Trophoblast cell (in vitro differentiated cells and primary cell): ENCODE data around the gene ASB13.

Source experiments
- DNase-seq, 2 donors: peaks; one replicate each; pipeline ENCODE4 v3.0.0-alpha.2; 2016
- H2AFZ ChIP-seq: 2 replicates; pipeline ENCODE4 v1.6.1; 2013; ENCODE audit warnings: low read length, moderate library complexity, mild to moderate bottlenecking; ENCODE audit not compliant: insufficient read depth, poor library complexity
- H2AK5ac ChIP-seq: 2 replicates; pipeline ENCODE4 v1.6.1; 2013; ENCODE audit warnings: mild to moderate bottlenecking, low read length
- H2BK120ac ChIP-seq: 2 replicates; pipeline ENCODE4 v1.6.1; 2013; ENCODE audit warnings: low read length, mild to moderate bottlenecking, moderate library complexity; ENCODE audit not compliant: insufficient read depth, poor library complexity
- H2BK12ac ChIP-seq: 2 replicates; pipeline ENCODE4 v1.6.1; 2013; ENCODE audit warnings: mild to moderate bottlenecking, low read length, moderate library complexity
- H2BK5ac ChIP-seq: 2 replicates; pipeline ENCODE4 v1.6.1; 2013; ENCODE audit warnings: low read length, low read depth, moderate library complexity, mild to moderate bottlenecking; ENCODE audit not compliant: poor library complexity
- H3K14ac ChIP-seq: 2 replicates; pipeline ENCODE4 v1.6.1; 2013; ENCODE audit warnings: mild to moderate bottlenecking, low read length
- H3K18ac ChIP-seq: 2 replicates; pipeline ENCODE4 v1.6.1; 2013; ENCODE audit warnings: mild to moderate bottlenecking, low read length
- H3K23ac ChIP-seq: 2 replicates; pipeline ENCODE4 v1.6.1; 2013; ENCODE audit warnings: low read length
- H3K27ac ChIP-seq: 2 replicates; pipeline ENCODE4 v1.5.1; 2013; ENCODE audit warnings: low read depth, mild to moderate bottlenecking, inconsistent platforms, low read length, moderate library complexity
- H3K27me3 ChIP-seq: 2 replicates; pipeline ENCODE4 v1.6.1; 2013; ENCODE audit warnings: inconsistent platforms, mild to moderate bottlenecking, low read length, moderate library complexity; ENCODE audit not compliant: insufficient read depth
- H3K36me3 ChIP-seq, 2 experiments: 1 replicate in 1 of 2; 2 replicates in 1 of 2; pipeline ENCODE4 v1.6.1; 2013; ENCODE audit warnings: low read length in 2 of 2, mild to moderate bottlenecking in 2 of 2, moderate library complexity in 1 of 2; ENCODE audit not compliant: insufficient read depth in 2 of 2, control insufficient read depth in 1 of 2
- H3K4ac ChIP-seq: 2 replicates; pipeline ENCODE4 v1.6.1; 2013; ENCODE audit warnings: low read depth, mild to moderate bottlenecking, low read length, moderate library complexity
- H3K4me1 ChIP-seq, 2 experiments: 1 replicate in 1 of 2; 2 replicates in 1 of 2; pipeline ENCODE4 v1.6.1; 2013; ENCODE audit warnings: low read length in 2 of 2, mild to moderate bottlenecking in 2 of 2, moderate library complexity in 1 of 2; ENCODE audit not compliant: insufficient read depth in 2 of 2, control insufficient read depth in 1 of 2
- H3K4me2 ChIP-seq: 2 replicates; pipeline ENCODE4 v1.6.1; 2013; ENCODE audit warnings: inconsistent platforms, mild to moderate bottlenecking, low read length, moderate library complexity
- H3K4me3 ChIP-seq: 2 replicates; pipeline ENCODE4 v1.5.1; 2013; ENCODE audit warnings: mild to moderate bottlenecking, low read depth, low read length, inconsistent platforms
- H3K79me1 ChIP-seq: one replicate; pipeline ENCODE4 v1.6.1; 2013; ENCODE audit warnings: low read length
- H3K79me2 ChIP-seq: 2 replicates; pipeline ENCODE4 v1.6.1; 2013; ENCODE audit warnings: low read length, mild to moderate bottlenecking; ENCODE audit not compliant: control insufficient read depth, insufficient read depth, poor library complexity
- H3K9ac ChIP-seq: 2 replicates; pipeline ENCODE4 v1.6.1; 2013; ENCODE audit warnings: mild to moderate bottlenecking, low read length
- H3K9me3 ChIP-seq: 2 replicates; pipeline ENCODE4 v1.6.1; 2013; ENCODE audit warnings: low read depth, mild to moderate bottlenecking, control low read depth, inconsistent platforms, low read length; ENCODE audit not compliant: insufficient read depth
- H4K12ac ChIP-seq: 2 replicates; pipeline ENCODE4 v1.6.1; 2013; ENCODE audit warnings: low read depth, mild to moderate bottlenecking, low read length, moderate library complexity
- H4K8ac ChIP-seq: 2 replicates; pipeline ENCODE4 v1.6.1; 2013; ENCODE audit warnings: low read depth, mild to moderate bottlenecking, low read length, moderate library complexity
- H4K91ac ChIP-seq: one replicate; pipeline ENCODE4 v1.6.1; 2013; ENCODE audit warnings: low read depth, mild to moderate bottlenecking, low read length, moderate library complexity
- WGBS: extraction: QIAGEN DNeasy Blood & Tissue Kit; methylation state at CpG from one replicate; pipeline ENCODE4 v1.1.7; 2013; ENCODE audit warnings: missing lambda C conversion rate; ENCODE audit not compliant: insufficient read length, insufficient coverage; ENCODE audit errors: extremely low coverage; 5-methylcytosine and 5-hydroxymethylcytosine counted together

The ASB13 gene

DNA sequence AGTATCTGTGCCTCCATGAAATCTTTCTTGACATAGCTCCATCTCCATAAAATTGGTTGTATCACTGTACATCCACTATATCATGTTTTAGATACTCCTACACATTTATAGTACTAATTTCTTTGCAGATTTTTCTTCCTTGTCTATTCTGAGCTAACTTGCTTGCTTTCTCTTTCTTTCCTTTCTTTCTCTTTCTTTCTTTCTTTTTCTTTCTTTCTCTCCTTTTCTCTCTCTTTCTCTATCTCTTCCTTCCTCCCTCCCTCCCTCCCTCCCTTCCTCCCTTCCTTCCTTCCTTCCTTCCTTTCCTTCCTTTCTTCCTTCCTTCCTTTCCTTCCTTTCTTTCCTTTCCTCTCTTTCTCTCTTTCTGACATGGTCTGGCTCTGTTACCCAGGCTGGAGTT lies 42.0 kb upstream of the ASB13 start:
- H4K91ac ChIP-seq = no peak overlapping the region
- H3K27ac ChIP-seq = no peak overlapping the region
- H3K79me2 ChIP-seq = no peaks in the 10 kb centered on the region
- H4K8ac ChIP-seq = no peak overlapping the region
- no peak overlapping the region for H2BK120ac ChIP-seq
- no peak for DNase-seq
- H2AK5ac ChIP-seq = no peak overlapping the region
- H3K4me3 ChIP-seq = no peak overlapping the region
- H3K23ac ChIP-seq = no peak overlapping the region
- H2BK5ac ChIP-seq = no peak overlapping the region
- no peak overlapping the region for H3K14ac ChIP-seq
- H2BK12ac ChIP-seq = no peak overlapping the region
- no peak overlapping the region for H3K18ac ChIP-seq
- no peaks in the 10 kb centered on the region for H3K9me3 ChIP-seq
- no peaks in the 10 kb centered on the region for H3K36me3 ChIP-seq
- no peak overlapping the region for H4K12ac ChIP-seq
- no peaks in the 10 kb centered on the region for H3K4me1 ChIP-seq
- H3K79me1 ChIP-seq = no peaks in the 10 kb centered on the region
- no peak overlapping the region for H3K4me2 ChIP-seq
- H3K9ac ChIP-seq = no peak overlapping the region
- H3K27me3 ChIP-seq = no peaks in the 10 kb centered on the region
- no peak overlapping the region for H3K4ac ChIP-seq
- no peak overlapping the region for H2AFZ ChIP-seq

DNA sequence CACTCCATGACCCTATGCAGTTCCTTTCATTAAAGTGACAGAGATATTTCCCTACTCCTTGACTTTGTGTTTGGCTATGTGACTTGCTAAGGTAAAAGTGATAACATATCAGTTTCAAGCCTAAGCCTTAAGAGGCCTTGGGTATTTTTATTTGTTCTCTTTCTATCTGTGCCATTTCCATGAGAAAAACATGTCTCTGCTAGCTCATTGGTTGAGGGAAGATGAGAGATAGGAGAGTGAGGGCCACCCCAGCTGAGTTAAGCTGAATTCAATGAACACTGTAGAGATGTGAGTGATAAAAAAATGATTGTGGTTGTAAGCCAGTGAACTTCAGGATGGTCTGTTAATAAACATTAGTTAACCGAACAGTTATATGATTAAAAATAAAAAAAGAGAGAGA lies 31.7 kb upstream of the ASB13 start:
- no peak overlapping the region for H2BK12ac ChIP-seq
- H3K36me3 ChIP-seq = no peaks in the 10 kb centered on the region
- DNase-seq = no peak
- H3K79me2 ChIP-seq = peaks cover 2% of the 10 kb centered on the region
- peaks cover 0 to under 1% of the 10 kb centered on the region in 2 experiments for H3K4me1 ChIP-seq
- no peak overlapping the region for H4K8ac ChIP-seq
- no peak overlapping the region for H3K14ac ChIP-seq
- H2AK5ac ChIP-seq = no peak overlapping the region
- H2AFZ ChIP-seq = no peak overlapping the region
- H3K18ac ChIP-seq = no peak overlapping the region
- no peak overlapping the region for H2BK5ac ChIP-seq
- H3K4me2 ChIP-seq = no peak overlapping the region
- WGBS = no CpG with 5 or more reads among the region's 1 CpG
- no peak overlapping the region for H4K12ac ChIP-seq
- no peak overlapping the region for H3K4me3 ChIP-seq
- no peak overlapping the region for H2BK120ac ChIP-seq
- no peak overlapping the region for H3K4ac ChIP-seq
- H3K9ac ChIP-seq = no peak overlapping the region
- H4K91ac ChIP-seq = no peak overlapping the region
- H3K27me3 ChIP-seq = no peaks in the 10 kb centered on the region
- no peaks in the 10 kb centered on the region for H3K79me1 ChIP-seq
- H3K9me3 ChIP-seq = no peaks in the 10 kb centered on the region
- no peak overlapping the region for H3K27ac ChIP-seq
- H3K23ac ChIP-seq = no peak overlapping the region

DNA sequence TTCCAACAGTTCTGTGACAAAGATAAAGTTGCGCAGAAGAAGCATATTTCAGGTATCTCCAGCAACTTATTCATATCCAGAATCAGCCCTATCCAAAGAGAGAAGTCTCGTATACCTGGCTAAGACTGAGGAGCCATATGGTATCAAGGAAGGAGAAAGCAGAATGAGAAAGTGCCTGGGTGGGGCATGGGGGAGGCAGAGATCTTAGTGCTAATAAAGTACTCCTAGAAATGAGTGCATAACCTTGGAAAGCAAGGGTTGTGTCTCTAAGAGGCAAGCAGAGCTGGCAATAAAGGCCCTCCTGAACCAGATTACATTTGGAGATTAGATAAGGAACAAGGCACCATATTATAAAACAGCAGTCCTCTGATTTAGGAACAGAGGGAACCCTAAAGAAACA lies 30.9 kb upstream of the ASB13 start:
- H2BK120ac ChIP-seq = no peak overlapping the region
- H3K4ac ChIP-seq = no peak overlapping the region

DNA sequence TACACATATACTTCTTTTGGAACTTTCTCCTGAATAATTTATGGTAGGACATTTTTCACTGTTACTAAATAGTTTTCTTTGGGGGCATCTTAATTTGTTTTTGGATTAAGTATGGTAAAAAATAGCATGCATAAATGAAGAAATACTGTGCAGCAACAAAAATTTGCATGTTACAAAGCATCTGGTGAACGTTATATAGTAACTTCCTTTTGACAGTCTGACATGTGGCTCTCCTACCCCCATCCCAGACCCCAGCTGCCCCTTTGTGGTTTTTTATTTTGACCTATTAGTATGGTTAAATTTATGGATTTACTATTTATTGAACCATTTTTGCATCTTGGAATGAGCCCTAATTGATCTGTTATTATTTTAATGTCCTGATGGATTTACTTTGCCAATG lies 28.2 kb upstream of the ASB13 start:
- Histone ChIP-seq H3K4me2 (no peak overlapping the region), H2AFZ (no peak overlapping the region), H3K79me1 (peaks cover 8% of the 10 kb centered on the region), H2BK5ac (no peak overlapping the region), H4K12ac (no peak overlapping the region), H3K27me3 (no peaks in the 10 kb centered on the region), H3K14ac (no peak overlapping the region), H2BK12ac (no peak overlapping the region), H3K4me1 (peaks cover 4 to 8% of the 10 kb centered on the region in 2 experiments), H4K91ac (no peak overlapping the region), H3K23ac (no peak overlapping the region), H3K9ac (no peak overlapping the region), H2BK120ac (no peak overlapping the region), H2AK5ac (no peak overlapping the region), H4K8ac (no peak overlapping the region), H3K18ac (no peak overlapping the region), H3K9me3 (no peaks in the 10 kb centered on the region), H3K27ac (no peak overlapping the region), H3K36me3 (no peaks in the 10 kb centered on the region), H3K4ac (no peak overlapping the region), H3K4me3 (no peak overlapping the region), H3K79me2 (peaks cover 13% of the 10 kb centered on the region)
- DNase-seq = no peak
- WGBS = no CpG with 5 or more reads among the region's 1 CpG

More for the DNA sequence above, 30.9 kb upstream of the ASB13 start:
- Histone ChIP-seq H2AK5ac (no peak overlapping the region), H3K18ac (no peak overlapping the region), H4K12ac (no peak overlapping the region), H2BK12ac (no peak overlapping the region), H4K91ac (no peak overlapping the region), H3K4me3 (no peak overlapping the region), H3K4me1 (peaks cover 0 to 5% of the 10 kb centered on the region in 2 experiments), H3K14ac (no peak overlapping the region), H3K27me3 (no peaks in the 10 kb centered on the region), H3K79me1 (peaks cover 6% of the 10 kb centered on the region), H4K8ac (no peak overlapping the region), H3K27ac (no peak overlapping the region), H3K4me2 (no peak overlapping the region), H3K36me3 (no peaks in the 10 kb centered on the region), H3K23ac (no peak overlapping the region), H3K9ac (no peak overlapping the region), H2AFZ (no peak overlapping the region), H3K79me2 (peaks cover 8% of the 10 kb centered on the region), H2BK5ac (no peak overlapping the region), H3K9me3 (no peaks in the 10 kb centered on the region)
- DNase-seq = no peak
- no CpG with 5 or more reads among the region's 2 CpGs for WGBS
